Purkinje cell (primary cell): ENCODE results near the gene RGR. TPM values are rescaled to one million over a fixed set of nuclear protein-coding genes. Genes with fewer than 3 reads are reported as not detected.

ENCODE experiments used
- polyA plus RNA-seq: library from polyadenylated mRNA; unstranded; fragments of >200 nt; fragmentation: Nextera tagmentation; gene quantifications from 2 replicates; pipeline ENCODE4 v1.2.1, GENCODE V29; 2014

RGR gene
- 3.0 and 5.1 TPM in 2 replicates for polyA plus RNA-seq

DNA sequence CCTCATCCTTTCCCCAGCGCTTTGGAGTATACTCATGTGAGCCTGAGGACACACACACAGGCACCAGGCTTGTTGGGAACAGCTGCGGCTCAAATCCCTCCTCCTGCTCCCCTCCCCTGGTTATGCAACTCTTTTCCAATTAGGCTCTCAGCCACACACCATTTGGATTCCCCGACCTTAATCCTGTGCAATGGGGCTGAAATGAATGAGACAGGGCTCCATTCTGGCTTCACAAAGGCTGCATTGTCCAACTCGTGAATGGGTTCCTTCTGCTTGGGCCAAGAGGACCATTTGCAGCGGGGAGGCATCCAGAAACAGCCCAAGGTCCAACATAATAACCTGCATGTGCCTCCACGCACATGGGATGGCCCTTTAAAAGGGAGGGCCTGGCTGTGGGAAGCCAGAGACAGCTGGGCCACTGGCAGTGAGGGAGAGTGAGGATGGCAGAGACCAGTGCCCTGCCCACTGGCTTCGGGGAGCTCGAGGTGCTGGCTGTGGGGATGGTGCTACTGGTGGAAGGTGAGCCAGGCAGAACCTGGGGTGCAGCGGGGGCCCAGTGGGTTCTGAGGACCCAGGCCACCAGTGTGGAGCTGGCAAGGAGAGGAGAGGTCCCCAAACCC, at the start of gene RGR:
RGR (plus strand) TSS at position 403 of the 620 bp plus-strand sequence; CDS start at position 441, 38 bp downstream.

DNA sequence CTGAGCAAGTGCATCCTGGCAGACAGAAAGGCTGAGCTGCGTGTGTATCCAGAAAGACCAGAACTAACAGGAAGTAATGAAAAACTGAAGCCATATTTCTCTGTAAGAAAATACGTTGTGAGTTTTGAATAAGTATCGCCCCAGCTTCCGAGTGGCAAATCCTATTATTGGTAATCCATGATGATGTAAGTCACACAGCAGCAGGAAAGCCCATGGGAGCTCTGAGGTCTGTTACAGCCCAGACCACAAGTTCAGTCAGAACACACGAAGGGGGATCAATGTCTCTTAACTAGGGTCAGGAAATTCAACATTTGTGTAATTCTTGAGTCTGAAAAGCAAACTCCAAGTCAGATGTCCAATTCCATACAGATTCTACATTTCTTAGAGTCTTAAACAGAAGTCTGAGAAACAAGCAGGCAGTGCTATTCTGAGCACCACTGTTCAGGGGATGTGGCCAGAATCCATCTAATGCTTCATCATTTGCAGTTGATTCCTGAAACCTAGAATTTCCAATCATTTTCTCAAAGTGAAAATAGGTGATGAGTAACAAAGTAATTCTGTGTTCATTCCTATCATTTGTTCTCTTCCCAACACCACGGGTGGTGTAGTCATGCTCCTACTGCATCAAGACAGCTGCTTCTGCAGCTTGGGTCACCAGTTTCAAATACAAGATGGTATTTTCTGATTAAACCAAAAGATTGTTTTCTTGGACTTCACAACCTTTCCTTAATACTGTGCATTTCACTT, 19.3 kb upstream of the RGR start, which contains the start of gene LRIT2:
LRIT2 (minus strand) TSS at position 118 of the 747 bp plus-strand sequence; CDS start at position 94, 24 bp downstream.

GRCh38 chr10:84241185-84241790, 3.6 kb upstream of the RGR start, which contains the start of gene LRIT1:
LRIT1 (minus strand) TSS chr10:84241546; CDS start chr10:84241439, 107 bp downstream.

Other genes starting within 250 kb of the RGR start
- 378 and 423 TPM in 2 replicates for gene GHITM, start 105.5 kb upstream of the RGR start, polyA plus RNA-seq
- gene GPR15LG, start 71.3 kb upstream of the RGR start, polyA plus RNA-seq = not detected in 2 replicates
- gene CDHR1, start 50.5 kb upstream of the RGR start, polyA plus RNA-seq = 0.20 and 0.85 TPM in 2 replicates
- 0.27 TPM in 1 of 2 replicates, not detected in the other for gene LRIT2, start 19.5 kb upstream of the RGR start, polyA plus RNA-seq
- not detected in 2 replicates for gene LRIT1, start 3.5 kb upstream of the RGR start, polyA plus RNA-seq
- gene CCSER2, start 83.5 kb downstream of the RGR start, polyA plus RNA-seq = 55.8 and 58.6 TPM in 2 replicates